ENCODE measurements around the gene TRIM7. TPM values are rescaled to one million over a fixed set of nuclear protein-coding genes. Genes with fewer than 3 reads are reported as not detected.

TRIM7 gene
- polyA plus RNA-seq, 4 donors, result 0.16 to 0.56 (median 0.30) TPM

GRCh38 chr5:181233088-181233800 is 28.2 kb upstream of the TRIM7 start:
- DNase-seq (ENCODE audit: low read depth in 4 of 4, low spot score in 3 of 4), result no peak

GRCh38 chr5:181232593-181232992 is 27.6 kb upstream of the TRIM7 start:
- DNase-seq (ENCODE audit: low read depth in 4 of 4, low spot score in 3 of 4), result no peak

- DNase-seq (ENCODE audit: low read depth in 4 of 4, low spot score in 3 of 4), result no peak
Measured at GRCh38 chr5:181231432-181231831, 26.4 kb upstream of the TRIM7 start.

GRCh38 chr5:181230551-181230950 is 25.6 kb upstream of the TRIM7 start:
- DNase-seq (ENCODE audit: low read depth in 4 of 4, low spot score in 3 of 4), result no peak

GRCh38 chr5:181229996-181230395 is 25.0 kb upstream of the TRIM7 start:
- no peak for DNase-seq (ENCODE audit: low read depth in 4 of 4, low spot score in 3 of 4)

- no peak for DNase-seq (ENCODE audit: low read depth in 4 of 4, low spot score in 3 of 4)
Measured at GRCh38 chr5:181224390-181225229, 19.6 kb upstream of the TRIM7 start.

- no peak for DNase-seq (ENCODE audit: low read depth in 4 of 4, low spot score in 3 of 4)
Measured at GRCh38 chr5:181223729-181224389, 18.9 kb upstream of the TRIM7 start.

GRCh38 chr5:181223058-181223728 is 18.2 kb upstream of the TRIM7 start, which contains the start of gene TRIM41:
Gene TRIM41 (plus strand): TSS chr5:181223281. CDS start chr5:181224000, 719 bp downstream.
- DNase-seq (ENCODE audit: low read depth in 4 of 4, low spot score in 3 of 4), result peak; percentile 88 to 96 (median 93)

- DNase-seq (ENCODE audit: low read depth in 4 of 4, low spot score in 3 of 4), result no peak
Measured at GRCh38 chr5:181222630-181223057, 17.6 kb upstream of the TRIM7 start.

- peak in 3 of 4 donors; percentile 68 to 88 (median 84) for DNase-seq (ENCODE audit: low read depth in 4 of 4, low spot score in 3 of 4)
Measured at GRCh38 chr5:181221792-181222629, 17.0 kb upstream of the TRIM7 start.

- no peak for DNase-seq (ENCODE audit: low read depth in 4 of 4, low spot score in 3 of 4)
Measured at GRCh38 chr5:181221105-181221791, 16.3 kb upstream of the TRIM7 start.

- DNase-seq (ENCODE audit: low read depth in 4 of 4, low spot score in 3 of 4), result no peak
Measured at GRCh38 chr5:181220178-181220515, 15.2 kb upstream of the TRIM7 start.

- no peak for DNase-seq (ENCODE audit: low read depth in 4 of 4, low spot score in 3 of 4)
Measured at GRCh38 chr5:181219262-181220177, 14.5 kb upstream of the TRIM7 start.

- no peak for DNase-seq (ENCODE audit: low read depth in 4 of 4, low spot score in 3 of 4)
Measured at GRCh38 chr5:181218795-181219124, 13.8 kb upstream of the TRIM7 start.

GRCh38 chr5:181217803-181218062 is 12.7 kb upstream of the TRIM7 start:
- no peak for DNase-seq (ENCODE audit: low read depth in 4 of 4, low spot score in 3 of 4)

GRCh38 chr5:181217111-181217802 is 12.3 kb upstream of the TRIM7 start:
- DNase-seq (ENCODE audit: low read depth in 4 of 4, low spot score in 3 of 4), result no peak

GRCh38 chr5:181215997-181216989 is 11.3 kb upstream of the TRIM7 start:
- DNase-seq (ENCODE audit: low read depth in 4 of 4, low spot score in 3 of 4), result no peak
